Osteocyte (in vitro differentiated cells): Measurements from ENCODE around the gene SHISA9. TPM values are rescaled to one million over a fixed set of nuclear protein-coding genes. Genes with fewer than 3 reads are reported as not detected.

Experiments used
- DNase-seq: peaks from one replicate; pipeline ENCODE4 v3.0.0; 2021; ENCODE audit warnings: mixed read lengths; ENCODE audit not compliant: unreplicated experiment; ENCODE audit errors: extremely low spot score
- H3K27ac Mint-ChIP-seq: one replicate; pipeline ENCODE4 v1.8.0; 2021; ENCODE audit warnings: mild to moderate bottlenecking, mixed read lengths; ENCODE audit not compliant: unreplicated experiment
- H3K27me3 Mint-ChIP-seq: one replicate; pipeline ENCODE4 v1.8.0; 2021; ENCODE audit warnings: mixed read lengths; ENCODE audit not compliant: unreplicated experiment
- H3K36me3 Mint-ChIP-seq: one replicate; pipeline ENCODE4 v1.8.0; 2021; ENCODE audit warnings: mixed read lengths; ENCODE audit not compliant: unreplicated experiment
- H3K4me1 Mint-ChIP-seq: one replicate; pipeline ENCODE4 v1.8.0; 2021; ENCODE audit warnings: mixed read lengths; ENCODE audit not compliant: unreplicated experiment
- H3K4me3 Mint-ChIP-seq: one replicate; pipeline ENCODE4 v1.8.0; 2021; ENCODE audit warnings: mild to moderate bottlenecking, moderate library complexity, mixed read lengths; ENCODE audit not compliant: unreplicated experiment
- H3K9me3 Mint-ChIP-seq: one replicate; pipeline ENCODE4 v1.8.0; 2021; ENCODE audit warnings: mixed read lengths; ENCODE audit not compliant: unreplicated experiment
- CTCF ChIP-seq: fragments of 200-600 bp; sonication (generic); IDR thresholded peaks from 2 replicates; pipeline ENCODE4 v1.5.0; 2021; ENCODE audit warnings: antibody characterized with exemption, mild to moderate bottlenecking, moderate library complexity
- total RNA-seq: library from RNA; stranded (reverse); gene quantifications from 2 replicates; pipeline ENCODE4 v1.2.1, GENCODE V29; 2021

Gene SHISA9
- total RNA-seq, 1 donor from 2014 or later: not detected

DNA sequence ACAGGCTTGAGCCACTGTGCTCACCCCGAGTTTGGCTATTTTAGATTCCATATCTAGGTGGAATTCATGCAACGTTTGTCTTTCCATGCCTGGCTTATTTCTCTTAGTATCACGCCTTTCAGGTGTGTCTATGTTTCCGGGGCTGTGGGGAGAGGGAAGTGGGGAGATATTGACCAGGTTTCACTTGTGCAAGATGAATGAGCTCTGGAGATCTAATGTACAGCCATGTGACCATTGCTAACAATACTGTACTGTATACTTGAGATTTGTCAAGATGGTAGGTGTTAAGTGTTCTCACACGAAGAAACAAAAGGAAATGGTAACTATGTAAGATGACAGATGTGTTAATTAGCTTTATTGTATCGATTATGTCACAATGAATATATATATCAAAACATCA is 199.6 kb downstream of the SHISA9 start:
- Mint-ChIP-seq H3K4me3 (no peak overlapping the region), H3K4me1 (no peaks in the 10 kb centered on the region), H3K27me3 (no peaks in the 10 kb centered on the region), H3K36me3 (no peaks in the 10 kb centered on the region), H3K9me3 (peaks cover 48% of the 10 kb centered on the region), H3K27ac (no peak overlapping the region)
- no peak for DNase-seq
- TF ChIP-seq CTCF: no peak

GRCh38 chr16:13101828-13102227 is 200.4 kb downstream of the SHISA9 start:
- peaks cover 52% of the 10 kb centered on the region for H3K9me3 Mint-ChIP-seq
- H3K36me3 Mint-ChIP-seq: no peaks in the 10 kb centered on the region
- no peak for TF ChIP-seq CTCF
- DNase-seq: no peak
- no peak overlapping the region for H3K4me3 Mint-ChIP-seq
- no peak overlapping the region for H3K27ac Mint-ChIP-seq
- H3K4me1 Mint-ChIP-seq: no peaks in the 10 kb centered on the region
- H3K27me3 Mint-ChIP-seq: no peaks in the 10 kb centered on the region

- Mint-ChIP-seq H3K9me3 (peaks cover 48% of the 10 kb centered on the region), H3K27me3 (no peaks in the 10 kb centered on the region), H3K4me3 (no peak overlapping the region), H3K36me3 (no peaks in the 10 kb centered on the region), H3K4me1 (no peaks in the 10 kb centered on the region), H3K27ac (no peak overlapping the region)
- no peak for DNase-seq
- TF ChIP-seq CTCF: no peak
Observed at GRCh38 chr16:13102401-13102800, 201.0 kb downstream of the SHISA9 start.

- H3K27ac Mint-ChIP-seq: no peak overlapping the region
- H3K27me3 Mint-ChIP-seq: no peaks in the 10 kb centered on the region
- no peak overlapping the region for H3K4me3 Mint-ChIP-seq
- H3K36me3 Mint-ChIP-seq: no peaks in the 10 kb centered on the region
- TF ChIP-seq CTCF: no peak
- H3K4me1 Mint-ChIP-seq: no peaks in the 10 kb centered on the region
- peaks cover 44% of the 10 kb centered on the region for H3K9me3 Mint-ChIP-seq
- no peak for DNase-seq
Observed at GRCh38 chr16:13103831-13104530, 202.6 kb downstream of the SHISA9 start.

DNA sequence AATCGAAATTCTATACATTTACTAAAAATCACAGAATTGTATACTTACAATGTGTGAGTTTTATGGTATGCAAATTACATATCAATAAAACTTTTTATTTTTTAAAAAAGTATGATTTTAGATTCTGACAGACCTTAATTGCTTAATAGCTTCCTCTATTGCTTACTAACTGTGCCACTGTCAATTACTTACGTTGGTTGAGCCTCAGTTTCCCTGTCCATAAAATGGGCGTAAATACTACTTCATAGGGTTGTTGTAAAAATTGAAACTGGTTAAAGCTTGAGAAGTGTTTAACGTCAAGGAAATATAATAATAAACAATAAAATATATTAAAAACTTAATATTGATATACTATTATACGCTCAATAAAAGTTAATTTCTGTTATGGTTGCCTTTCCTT is 203.4 kb downstream of the SHISA9 start:
- Mint-ChIP-seq H3K27ac (no peak overlapping the region), H3K4me1 (no peaks in the 10 kb centered on the region), H3K4me3 (no peak overlapping the region), H3K27me3 (no peaks in the 10 kb centered on the region), H3K9me3 (peaks cover 36% of the 10 kb centered on the region), H3K36me3 (no peaks in the 10 kb centered on the region)
- DNase-seq: no peak
- no peak for TF ChIP-seq CTCF
